WTC11 (cell line): ENCODE measurements around the gene PDE3B. TPM values are rescaled to one million over a fixed set of nuclear protein-coding genes. Genes with fewer than 3 reads are reported as not detected.

Experiments used
- ARID4B ChIP-seq: sonication (generic); formaldehyde crosslinking; IDR thresholded peaks from 2 replicates; pipeline ENCODE4 v1.8.0; 2023; ENCODE audit warnings: missing genetic modification reagents, mild to moderate bottlenecking, borderline replicate concordance
- CBFB ChIP-seq: sonication (generic); formaldehyde crosslinking; IDR thresholded peaks from 2 replicates; pipeline ENCODE4 v1.8.1; 2022; ENCODE audit warnings: mild to moderate bottlenecking, low read depth, missing genetic modification reagents
- E2F1 ChIP-seq: sonication (generic); formaldehyde crosslinking; IDR thresholded peaks from 2 replicates; pipeline ENCODE4 v1.8.0; 2022; ENCODE audit warnings: mild to moderate bottlenecking, missing genetic modification reagents
- EMX1 ChIP-seq: fragments of 250-450 bp; sonication (Bioruptor Pico); IDR thresholded peaks from 2 replicates; pipeline ENCODE4 v1.8.0; 2021; ENCODE audit warnings: mild to moderate bottlenecking
- ETV6 ChIP-seq: sonication (generic); formaldehyde crosslinking; IDR thresholded peaks from 2 replicates; pipeline ENCODE4 v1.8.1; 2022; ENCODE audit warnings: mild to moderate bottlenecking, missing genetic modification reagents
- FOXP1 ChIP-seq: sonication (generic); formaldehyde crosslinking; IDR thresholded peaks from 2 replicates; pipeline ENCODE4 v1.8.0; 2022; ENCODE audit warnings: missing genetic modification reagents, mild to moderate bottlenecking, moderate library complexity, borderline replicate concordance
- GABPB1 ChIP-seq: sonication (generic); formaldehyde crosslinking; IDR thresholded peaks from 2 replicates; pipeline ENCODE4 v1.8.1; 2023; ENCODE audit warnings: mild to moderate bottlenecking, missing genetic modification reagents
- JUN ChIP-seq: sonication (generic); formaldehyde crosslinking; IDR thresholded peaks from 2 replicates; pipeline ENCODE4 v1.8.0; 2023; ENCODE audit warnings: mild to moderate bottlenecking, missing genetic modification reagents
- KAT7 ChIP-seq: sonication (generic); formaldehyde crosslinking; IDR thresholded peaks from 2 replicates; pipeline ENCODE4 v1.8.1; 2023; ENCODE audit warnings: missing genetic modification reagents, mild to moderate bottlenecking, borderline replicate concordance
- MYBL2 ChIP-seq: sonication (generic); formaldehyde crosslinking; IDR thresholded peaks from 2 replicates; pipeline ENCODE4 v1.8.1; 2023; ENCODE audit warnings: mild to moderate bottlenecking, moderate library complexity, missing genetic modification reagents
- NFE2L1 ChIP-seq: sonication (generic); formaldehyde crosslinking; IDR thresholded peaks from 2 replicates; pipeline ENCODE4 v1.8.1; 2023; ENCODE audit warnings: missing genetic modification reagents
- NR3C1 ChIP-seq: sonication (generic); formaldehyde crosslinking; conservative IDR thresholded peaks from 2 replicates; pipeline ENCODE4 v1.8.1; 2023; ENCODE audit warnings: low read depth, mild to moderate bottlenecking, missing genetic modification reagents
- RELA ChIP-seq: sonication (generic); formaldehyde crosslinking; IDR thresholded peaks from 2 replicates; pipeline ENCODE4 v1.8.1; 2022; ENCODE audit warnings: missing genetic modification reagents, mild to moderate bottlenecking, borderline replicate concordance
- SMAD3 ChIP-seq: sonication (generic); formaldehyde crosslinking; IDR thresholded peaks from 2 replicates; pipeline ENCODE4 v1.8.0; 2022; ENCODE audit warnings: missing genetic modification reagents, mild to moderate bottlenecking, borderline replicate concordance
- SP1 ChIP-seq: sonication (generic); formaldehyde crosslinking; conservative IDR thresholded peaks from 2 replicates; pipeline ENCODE4 v1.8.1; 2022; ENCODE audit warnings: missing genetic modification reagents
- TEAD1 ChIP-seq: sonication (generic); formaldehyde crosslinking; IDR thresholded peaks from 2 replicates; pipeline ENCODE4 v1.8.0; 2022; ENCODE audit warnings: mild to moderate bottlenecking, missing genetic modification reagents
- ZBTB21 ChIP-seq: sonication (generic); formaldehyde crosslinking; IDR thresholded peaks from 2 replicates; pipeline ENCODE4 v1.8.1; 2023; ENCODE audit warnings: mild to moderate bottlenecking, missing genetic modification reagents, borderline replicate concordance
- ZNF121 ChIP-seq: sonication (generic); formaldehyde crosslinking; IDR thresholded peaks from 2 replicates; pipeline ENCODE4 v1.8.0; 2023; ENCODE audit warnings: missing genetic modification reagents
- ZNF512 ChIP-seq: sonication (generic); formaldehyde crosslinking; IDR thresholded peaks from 2 replicates; pipeline ENCODE4 v1.8.1; 2022; ENCODE audit warnings: missing genetic modification reagents, borderline replicate concordance
- ZNF532 ChIP-seq: fragments of 250-450 bp; sonication (Bioruptor Pico); IDR thresholded peaks from 2 replicates; pipeline ENCODE4 v1.9.0; 2021; ENCODE audit warnings: mild to moderate bottlenecking, borderline replicate concordance
- ZNF671 ChIP-seq: fragments of 250-450 bp; sonication (Bioruptor Pico); IDR thresholded peaks from 2 replicates; pipeline ENCODE4 v1.8.0; 2021; ENCODE audit warnings: mild to moderate bottlenecking
- total RNA-seq: library from RNA; stranded (reverse); gene quantifications from 3 replicates; pipeline ENCODE4 v1.2.3, GENCODE V29; 2021
- TF ChIP-seq, protein P1 (sequence below): sonication (generic); formaldehyde crosslinking; conservative IDR thresholded peaks from 2 replicates; pipeline ENCODE4 v1.8.1; 2022; ENCODE audit warnings: mild to moderate bottlenecking, missing genetic modification reagents
- TF ChIP-seq, protein P2 (sequence below): sonication (generic); formaldehyde crosslinking; IDR thresholded peaks from 2 replicates; pipeline ENCODE4 v1.8.1; 2023; ENCODE audit warnings: mild to moderate bottlenecking, missing genetic modification reagents
- TF ChIP-seq, protein P3 (sequence below): fragments of 250-450 bp; sonication (Bioruptor Pico); IDR thresholded peaks from 2 replicates; pipeline ENCODE4 v1.9.0; 2021; ENCODE audit warnings: moderate library complexity, mild to moderate bottlenecking, inconsistent platforms, borderline replicate concordance

The PDE3B gene
- total RNA-seq, 1 experiment from 2014 or later, result 9.6 TPM

GRCh38 chr11:14642873-14643696 lies 519 bp upstream of the PDE3B start (continued):
- TF ChIP-seq, protein P1, sequence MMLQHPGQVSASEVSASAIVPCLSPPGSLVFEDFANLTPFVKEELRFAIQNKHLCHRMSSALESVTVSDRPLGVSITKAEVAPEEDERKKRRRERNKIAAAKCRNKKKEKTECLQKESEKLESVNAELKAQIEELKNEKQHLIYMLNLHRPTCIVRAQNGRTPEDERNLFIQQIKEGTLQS, result no peak
- TF ChIP-seq ARID4B (CRISPR knock-in tag) (peak; percentile 60; the same call in 1 of the 2 replicates), GABPB1 (no peak), MYBL2 (CRISPR knock-in tag) (peak; percentile 15; the same call in 1 of the 2 replicates), NR3C1 (CRISPR knock-in tag) (no peak), SP1 (peak; percentile 57; the same call in 1 of the 2 replicates), RELA (peak; percentile 87; the same call in 1 of the 2 replicates), SMAD3 (CRISPR knock-in tag) (0 out of 2 replicates have a peak, but pooled peaks have one; percentile 36), ZNF512 (no peak), KAT7 (peak; percentile 55; the same call in 1 of the 2 replicates), CBFB (CRISPR knock-in tag) (no peak), ZNF121 (CRISPR knock-in tag) (no peak), ZNF532 (CRISPR knock-in tag) (no peak), ZBTB21 (CRISPR knock-in tag) (0 out of 2 replicates have a peak, but pooled peaks have one; percentile 19), FOXP1 (CRISPR knock-in tag) (peak; percentile 93), NFE2L1 (0 out of 2 replicates have a peak, but pooled peaks have one; percentile 34), ETV6 (no peak), ZNF671 (CRISPR knock-in tag) (no peak), EMX1 (CRISPR knock-in tag) (no peak), TEAD1 (CRISPR knock-in tag) (peak; percentile 29; the same call in 1 of the 2 replicates), E2F1 (peak; percentile 88), JUN (CRISPR knock-in tag) (peak; percentile 69; the same call in 1 of the 2 replicates)
- TF ChIP-seq, protein P2, sequence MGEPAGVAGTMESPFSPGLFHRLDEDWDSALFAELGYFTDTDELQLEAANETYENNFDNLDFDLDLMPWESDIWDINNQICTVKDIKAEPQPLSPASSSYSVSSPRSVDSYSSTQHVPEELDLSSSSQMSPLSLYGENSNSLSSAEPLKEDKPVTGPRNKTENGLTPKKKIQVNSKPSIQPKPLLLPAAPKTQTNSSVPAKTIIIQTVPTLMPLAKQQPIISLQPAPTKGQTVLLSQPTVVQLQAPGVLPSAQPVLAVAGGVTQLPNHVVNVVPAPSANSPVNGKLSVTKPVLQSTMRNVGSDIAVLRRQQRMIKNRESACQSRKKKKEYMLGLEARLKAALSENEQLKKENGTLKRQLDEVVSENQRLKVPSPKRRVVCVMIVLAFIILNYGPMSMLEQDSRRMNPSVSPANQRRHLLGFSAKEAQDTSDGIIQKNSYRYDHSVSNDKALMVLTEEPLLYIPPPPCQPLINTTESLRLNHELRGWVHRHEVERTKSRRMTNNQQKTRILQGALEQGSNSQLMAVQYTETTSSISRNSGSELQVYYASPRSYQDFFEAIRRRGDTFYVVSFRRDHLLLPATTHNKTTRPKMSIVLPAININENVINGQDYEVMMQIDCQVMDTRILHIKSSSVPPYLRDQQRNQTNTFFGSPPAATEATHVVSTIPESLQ (CRISPR knock-in tag), result no peak
- TF ChIP-seq, protein P3, sequence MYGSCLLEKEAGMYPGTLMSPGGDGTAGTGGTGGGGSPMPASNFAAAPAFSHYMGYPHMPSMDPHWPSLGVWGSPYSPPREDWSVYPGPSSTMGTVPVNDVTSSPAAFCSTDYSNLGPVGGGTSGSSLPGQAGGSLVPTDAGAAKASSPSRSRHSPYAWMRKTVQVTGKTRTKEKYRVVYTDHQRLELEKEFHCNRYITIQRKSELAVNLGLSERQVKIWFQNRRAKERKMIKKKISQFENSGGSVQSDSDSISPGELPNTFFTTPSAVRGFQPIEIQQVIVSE (CRISPR knock-in tag), result no peak
